Brain microvascular endothelial cell (primary cell): ENCODE results near the gene HSD3B2.

Experiments used
- DNase-seq: peaks from one replicate; pipeline ENCODE4 v3.0.0-alpha.2; 2020
- H3K27ac ChIP-seq: fragments of 250-450 bp; sonication (Bioruptor Pico); 2 replicates; pipeline ENCODE4 v1.5.1; 2020; ENCODE audit warnings: mild to moderate bottlenecking, moderate library complexity
- H3K27me3 ChIP-seq: fragments of 250-450 bp; sonication (Bioruptor Pico); replicated peaks from 2 replicates; pipeline ENCODE4 v1.5.1; 2020; ENCODE audit warnings: mild to moderate bottlenecking
- H3K36me3 ChIP-seq: fragments of 250-450 bp; sonication (Bioruptor Pico); replicated peaks from 2 replicates; pipeline ENCODE4 v1.5.1; 2020; ENCODE audit warnings: mild to moderate bottlenecking
- H3K4me3 ChIP-seq: 2 replicates; pipeline ENCODE4 v1.5.1; 2011; ENCODE audit warnings: low read depth, mild to moderate bottlenecking, control low read depth, low read length, moderate library complexity
- CTCF ChIP-seq: IDR thresholded peaks from 2 replicates; pipeline ENCODE4 v1.5.1; 2011; ENCODE audit warnings: low read depth, mild to moderate bottlenecking, moderate library complexity, low read length, control low read depth, inconsistent platforms; ENCODE audit errors: missing control alignments
- in situ Hi-C: cut with HindIII; loops from 2 replicates; pipeline ENCODE4 v1.10.0; 2017; ENCODE audit warnings: low sequenced_read_pairs, low pct_ligation_motif_present

Gene HSD3B2

DNA sequence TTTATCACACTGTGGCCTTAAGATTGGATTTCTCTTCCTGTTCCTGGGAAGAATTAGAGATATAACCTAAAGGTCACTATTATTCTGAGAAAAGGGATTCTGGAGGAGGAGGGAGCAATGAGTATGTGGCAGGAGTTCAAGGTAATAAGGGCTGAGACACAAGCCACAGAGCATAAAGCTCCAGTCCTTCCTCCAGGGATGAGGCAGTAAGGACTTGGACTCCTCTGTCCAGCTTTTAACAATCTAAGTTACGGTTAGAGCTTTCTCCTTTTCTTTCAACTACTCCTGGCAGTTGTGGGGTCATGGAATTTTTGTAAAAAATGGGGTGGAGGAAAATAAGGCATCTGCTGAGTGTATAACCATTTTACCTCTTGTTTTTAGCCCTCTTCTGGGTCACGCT lies at the start of gene HSD3B2:
Gene HSD3B2 (plus strand): TSS at position 201 of the 400 bp plus-strand sequence. CDS start 270 bp downstream, outside the sequence.
- no peak for DNase-seq
- H3K27ac ChIP-seq, result no peak within 1 kb of the TSS
- no peaks in the 10 kb centered on the region for H3K27me3 ChIP-seq
- no peak for TF ChIP-seq CTCF
- no peak within 1 kb of the TSS for H3K4me3 ChIP-seq
- H3K36me3 ChIP-seq, result no peaks in the 10 kb centered on the region
- in situ Hi-C loops, result no loop called here

DNA sequence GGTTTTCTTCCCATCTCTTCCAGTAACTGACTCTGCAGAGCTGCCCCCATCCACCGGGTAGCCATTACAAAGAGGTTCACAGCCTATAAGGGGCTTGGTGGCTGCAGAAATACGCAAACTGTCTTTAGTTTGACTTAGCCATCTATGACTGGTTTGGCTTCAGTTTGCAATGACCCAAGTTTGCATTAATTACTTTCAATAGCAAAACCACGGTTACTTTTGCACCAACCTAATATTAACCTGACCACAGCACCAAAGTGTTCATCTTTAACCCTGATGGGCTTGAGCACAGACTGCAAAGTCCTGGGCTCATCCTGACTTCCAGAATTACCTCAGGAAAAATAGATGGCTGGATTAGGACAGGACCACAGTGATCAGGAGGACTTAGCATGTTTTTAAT lies 48.5 kb upstream of the HSD3B2 start:
- no peak overlapping the region for H3K4me3 ChIP-seq
- no peak for TF ChIP-seq CTCF
- H3K27me3 ChIP-seq, result no peaks in the 10 kb centered on the region
- no peak for DNase-seq
- H3K27ac ChIP-seq, result no peak overlapping the region
- in situ Hi-C loops, result no loop called here
- H3K36me3 ChIP-seq, result no peaks in the 10 kb centered on the region

GRCh38 chr1:119367432-119368124 lies 47.4 kb upstream of the HSD3B2 start:
- in situ Hi-C loops, result no loop called here
- DNase-seq, result no peak
- no peaks in the 10 kb centered on the region for H3K36me3 ChIP-seq

DNA sequence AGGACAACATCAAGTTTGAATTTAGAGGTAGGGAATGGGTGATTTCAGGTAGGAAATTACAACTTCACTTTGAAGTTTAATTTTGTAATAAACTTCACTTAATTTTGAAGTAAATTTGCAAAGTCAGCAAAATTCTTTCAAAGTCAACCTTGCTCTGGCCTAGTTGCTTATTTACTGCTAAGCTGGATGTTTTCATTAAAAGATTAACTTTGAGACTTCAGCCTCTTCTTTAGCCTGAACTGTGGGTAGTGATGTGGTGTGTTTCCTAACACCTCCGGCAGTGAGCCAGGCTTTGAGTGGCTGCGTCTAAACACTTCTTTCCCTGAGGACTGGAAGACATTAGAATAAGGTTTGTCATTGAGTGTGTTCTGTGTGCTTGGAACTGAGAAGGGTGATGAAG lies 46.4 kb upstream of the HSD3B2 start, which contains the start of gene HAO2:
Gene HAO2 (plus strand): TSS at position 232 of the 400 bp plus-strand sequence. CDS start 12,301 bp downstream, outside the sequence.
- Histone ChIP-seq H3K4me3 (no peak within 1 kb of the TSS), H3K27me3 (no peaks in the 10 kb centered on the region), H3K27ac (no peak within 1 kb of the TSS), H3K36me3 (no peaks in the 10 kb centered on the region)
- no peak for TF ChIP-seq CTCF
- in situ Hi-C loops, result no loop called here
- DNase-seq, result no peak

More at GRCh38 chr1:119367432-119368124, 47.4 kb upstream of the HSD3B2 start:
- peak; percentile 82 for TF ChIP-seq CTCF
- H3K27me3 ChIP-seq, result no peaks in the 10 kb centered on the region
- no peak overlapping the region for H3K27ac ChIP-seq
- H3K4me3 ChIP-seq, result no peak overlapping the region

GRCh38 chr1:119370748-119371147 lies 44.2 kb upstream of the HSD3B2 start:
- TF ChIP-seq CTCF, result no peak
- no peak for DNase-seq
- Histone ChIP-seq H3K36me3 (no peaks in the 10 kb centered on the region), H3K27ac (no peak overlapping the region), H3K27me3 (no peaks in the 10 kb centered on the region), H3K4me3 (no peak overlapping the region)
- in situ Hi-C loops, result no loop called here

GRCh38 chr1:119371815-119372214 lies 43.1 kb upstream of the HSD3B2 start:
- TF ChIP-seq CTCF, result no peak
- in situ Hi-C loops, result no loop called here

More at GRCh38 chr1:119371815-119372214, 43.1 kb upstream of the HSD3B2 start:
- Histone ChIP-seq H3K27ac (no peak overlapping the region), H3K4me3 (no peak overlapping the region), H3K36me3 (no peaks in the 10 kb centered on the region), H3K27me3 (no peaks in the 10 kb centered on the region)
- no peak for DNase-seq
